ENCODE measurements around the gene LSR.

LSR gene

DNA sequence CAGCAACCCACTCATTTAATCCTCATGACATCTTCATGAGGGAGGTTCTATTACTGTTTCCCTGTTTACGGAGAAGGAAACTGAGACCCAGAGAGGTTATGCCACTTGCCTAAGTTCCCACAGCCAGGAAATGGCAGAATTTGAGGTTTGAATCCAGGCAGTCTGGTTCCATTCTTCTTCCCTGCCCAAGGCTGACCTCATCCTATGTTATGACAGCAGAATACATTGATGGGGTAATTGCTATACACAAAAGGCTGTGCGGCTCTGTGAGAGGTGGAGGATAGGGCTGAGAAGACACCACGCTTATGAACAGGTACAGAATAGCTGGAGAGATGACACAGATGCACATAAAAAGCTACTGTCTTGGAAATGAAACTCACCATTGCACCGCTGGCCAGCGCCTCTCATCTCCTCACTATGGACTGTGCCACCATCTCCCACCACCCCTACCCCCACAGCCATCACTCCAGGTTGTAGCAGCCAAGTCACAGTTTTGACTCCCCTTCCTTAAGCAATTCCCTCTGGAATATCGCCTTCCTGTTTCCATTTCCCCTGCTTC is 54.6 kb downstream of the LSR start:
- DNase-seq, result no peak

DNA sequence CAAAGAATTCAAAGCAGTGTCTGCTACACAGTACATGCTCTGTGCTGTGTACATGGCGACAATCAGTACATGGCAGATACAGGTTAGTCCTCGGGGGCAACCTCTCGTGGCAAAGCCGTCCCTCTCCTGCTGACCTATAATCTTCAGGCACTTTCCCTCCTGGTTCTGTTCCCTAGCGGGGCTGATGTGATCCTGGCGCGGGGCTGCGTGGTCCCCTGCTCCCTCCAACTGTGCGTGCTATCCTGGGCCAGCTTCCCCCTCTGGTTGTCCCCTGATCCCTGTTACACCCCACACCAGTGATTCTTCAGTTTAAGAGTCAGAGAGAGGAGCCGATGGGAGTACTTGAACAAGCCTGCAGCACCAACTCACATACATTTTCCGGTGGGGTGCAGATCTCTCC is 55.2 kb downstream of the LSR start:
- DNase-seq, result no peak

DNA sequence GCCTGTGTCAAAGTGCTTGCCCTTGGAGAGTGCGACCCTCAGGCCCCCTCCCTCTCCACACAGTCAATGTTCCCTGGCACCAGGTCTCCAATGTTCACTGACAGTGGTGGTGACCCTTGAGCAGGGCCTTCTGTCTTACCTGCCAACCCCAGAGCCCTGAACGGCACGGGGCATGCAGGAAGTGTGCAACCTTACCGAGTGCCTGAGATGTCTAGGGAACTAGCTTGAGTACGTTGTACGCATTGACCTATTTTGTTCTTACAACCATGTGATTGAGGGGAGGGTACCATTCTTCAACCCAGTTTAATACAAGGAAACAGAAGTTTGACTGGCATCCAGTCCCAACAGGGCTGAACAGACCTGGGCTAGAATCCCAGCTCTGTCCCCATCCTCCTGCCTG is 56.4 kb downstream of the LSR start:
- no peak for DNase-seq

DNA sequence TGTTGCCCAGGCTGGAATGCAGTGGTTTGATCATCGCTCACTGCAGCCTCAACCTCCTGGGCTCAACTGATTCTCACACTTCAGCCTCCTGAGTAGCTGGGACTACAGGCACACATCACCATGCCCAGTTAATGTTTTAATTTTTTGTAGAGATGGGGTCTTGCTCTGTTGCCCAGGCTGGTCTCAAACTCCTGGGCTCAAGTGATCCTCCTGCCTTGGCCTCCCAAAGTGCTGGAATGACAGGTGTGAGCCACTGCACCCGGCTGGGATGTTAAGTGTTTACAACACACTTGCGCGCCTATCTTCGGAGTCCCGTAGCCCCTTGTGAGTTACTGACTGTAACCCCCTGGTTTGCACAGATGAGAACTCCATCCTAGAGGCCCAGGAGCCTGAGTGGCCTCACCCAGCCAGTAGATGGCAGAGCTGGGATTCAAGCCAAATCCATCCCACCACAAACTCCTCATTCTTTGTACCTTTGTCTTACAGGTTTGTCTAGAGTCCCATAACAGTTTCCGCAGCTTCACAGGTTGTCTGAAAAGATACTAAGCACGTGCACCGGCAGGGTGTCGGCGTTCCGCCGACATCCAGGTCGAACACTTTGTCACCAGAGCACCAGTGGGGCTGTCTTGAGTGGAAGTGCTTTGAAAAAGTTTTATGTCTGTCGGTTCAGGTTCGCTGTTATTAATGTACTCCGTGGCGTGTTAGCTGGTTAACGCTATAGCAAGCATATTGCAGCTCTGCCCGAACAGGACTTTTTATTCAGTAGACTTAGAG is 57.9 kb downstream of the LSR start:
- no peak for DNase-seq

DNA sequence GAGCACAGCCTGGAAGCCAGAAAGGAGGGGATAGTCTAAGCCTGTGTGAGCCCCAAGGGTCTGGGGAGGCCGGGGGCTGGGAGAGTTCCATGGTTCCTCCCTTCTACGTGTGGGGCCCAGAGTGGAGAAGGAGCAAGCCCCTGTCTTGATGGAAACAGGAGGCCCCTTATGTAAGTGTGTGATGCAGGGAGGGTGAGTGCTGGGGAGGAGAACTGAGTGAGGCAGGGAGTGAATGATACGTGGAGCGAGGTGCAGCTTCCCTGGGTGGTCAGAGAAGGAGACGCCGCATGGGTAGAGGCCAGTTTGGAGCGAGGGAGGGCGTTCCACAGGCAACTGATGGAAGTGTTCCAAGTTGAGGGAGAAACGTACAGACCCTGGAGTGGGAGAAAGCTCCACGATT is 59.1 kb downstream of the LSR start:
- no peak for DNase-seq

DNA sequence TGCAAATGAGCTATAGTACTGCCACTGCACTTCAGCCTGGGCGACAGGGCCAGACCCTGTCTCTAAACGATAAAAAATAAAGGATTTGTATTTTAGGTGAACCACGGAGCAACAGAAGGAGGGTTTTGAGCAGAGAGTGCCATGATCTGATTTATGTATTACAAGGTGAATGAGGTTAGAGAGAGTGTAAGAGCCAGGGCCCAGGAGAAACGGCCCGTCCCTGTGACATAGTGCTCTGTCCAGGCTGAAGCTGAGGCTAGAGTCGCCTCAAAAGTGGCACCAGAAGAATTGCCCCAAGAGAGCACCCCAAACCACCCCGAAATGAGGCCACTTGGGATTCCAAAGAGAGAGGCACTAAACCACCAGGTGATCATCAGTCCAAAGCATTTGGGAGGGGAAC is 60.1 kb downstream of the LSR start:
- DNase-seq, result no peak

DNA sequence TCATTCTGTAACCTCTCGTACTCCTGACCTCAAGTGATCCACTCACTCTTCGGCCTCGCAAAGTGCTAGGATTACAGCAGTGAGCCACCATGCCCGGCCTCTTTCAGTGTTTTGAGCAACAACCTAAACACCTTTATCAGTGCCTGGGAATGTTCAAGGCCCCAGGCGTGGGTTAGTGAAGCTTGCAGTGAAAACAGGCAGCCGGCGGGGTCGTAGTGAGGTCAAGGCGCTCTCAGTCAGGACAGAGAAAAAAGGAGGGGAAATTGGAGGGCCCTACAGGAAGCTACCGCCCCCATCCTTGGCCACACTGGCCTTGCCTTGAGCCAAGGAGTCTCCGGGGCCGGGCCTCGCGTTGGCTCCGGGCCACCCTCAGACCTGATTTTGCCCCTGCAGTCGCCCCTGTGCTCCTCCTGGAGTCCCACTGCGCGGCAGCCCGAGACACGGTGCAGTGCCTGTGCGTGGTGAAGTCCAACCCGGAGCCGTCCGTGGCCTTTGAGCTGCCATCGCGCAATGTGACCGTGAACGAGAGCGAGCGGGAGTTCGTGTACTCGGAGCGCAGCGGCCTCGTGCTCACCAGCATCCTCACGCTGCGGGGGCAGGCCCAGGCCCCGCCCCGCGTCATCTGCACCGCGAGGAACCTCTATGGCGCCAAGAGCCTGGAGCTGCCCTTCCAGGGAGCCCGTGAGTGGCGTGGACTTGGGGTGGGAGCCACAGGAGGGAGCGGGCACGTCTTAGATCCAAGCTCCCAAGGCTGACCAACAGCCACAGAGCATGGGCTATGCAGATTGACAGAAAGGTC is 60.9 kb downstream of the LSR start:
- no peak for DNase-seq

DNA sequence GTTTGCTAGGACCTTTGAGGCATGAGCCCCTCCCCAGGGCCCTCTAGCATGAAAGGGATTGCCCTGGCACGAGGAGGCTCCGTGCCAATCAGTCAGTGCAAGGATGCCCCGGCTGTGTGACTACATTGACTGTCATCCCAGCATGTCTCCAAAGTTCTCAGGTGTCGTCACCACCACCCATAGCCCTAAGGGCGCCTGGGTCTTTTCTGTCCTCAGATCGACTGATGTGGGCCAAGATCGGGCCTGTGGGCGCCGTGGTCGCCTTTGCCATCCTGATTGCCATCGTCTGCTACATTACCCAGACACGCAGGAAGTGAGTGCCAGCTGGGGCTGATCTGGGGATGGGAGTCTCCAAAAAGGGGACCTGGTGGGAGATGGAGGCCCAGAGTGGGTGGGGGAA is 61.5 kb downstream of the LSR start:
- DNase-seq, result no peak

DNA sequence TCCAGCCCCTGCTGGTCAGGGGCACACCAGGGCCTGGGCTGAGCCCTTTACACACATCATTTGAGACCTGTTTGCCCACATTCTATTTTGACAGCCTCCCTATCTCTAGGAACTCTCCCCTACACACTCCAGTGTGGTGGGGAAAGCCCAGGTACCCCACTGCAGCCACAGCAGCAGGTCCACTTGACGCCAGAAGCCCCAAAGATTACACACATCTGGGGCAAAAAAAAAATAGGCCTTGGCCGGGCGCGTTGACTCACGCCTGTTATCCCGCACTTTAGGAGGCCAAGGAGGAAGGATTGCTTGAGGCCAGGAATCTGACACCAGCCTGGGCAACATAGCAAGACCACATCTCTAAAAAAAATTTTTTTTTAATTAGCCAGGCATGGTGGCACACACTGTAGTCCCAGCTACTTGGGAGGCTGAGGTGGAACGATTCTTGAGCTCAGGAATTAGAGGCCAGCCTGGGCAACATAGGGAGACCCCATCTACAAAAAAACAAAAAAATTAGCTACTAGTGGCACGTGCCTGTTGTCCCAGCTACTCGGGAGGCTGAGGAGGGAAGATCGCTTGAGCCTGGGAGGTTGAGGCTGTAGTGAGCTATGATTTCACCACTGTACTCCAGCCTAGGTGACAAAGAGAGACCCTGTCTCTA is 62.1 kb downstream of the LSR start:
- DNase-seq, result no peak

DNA sequence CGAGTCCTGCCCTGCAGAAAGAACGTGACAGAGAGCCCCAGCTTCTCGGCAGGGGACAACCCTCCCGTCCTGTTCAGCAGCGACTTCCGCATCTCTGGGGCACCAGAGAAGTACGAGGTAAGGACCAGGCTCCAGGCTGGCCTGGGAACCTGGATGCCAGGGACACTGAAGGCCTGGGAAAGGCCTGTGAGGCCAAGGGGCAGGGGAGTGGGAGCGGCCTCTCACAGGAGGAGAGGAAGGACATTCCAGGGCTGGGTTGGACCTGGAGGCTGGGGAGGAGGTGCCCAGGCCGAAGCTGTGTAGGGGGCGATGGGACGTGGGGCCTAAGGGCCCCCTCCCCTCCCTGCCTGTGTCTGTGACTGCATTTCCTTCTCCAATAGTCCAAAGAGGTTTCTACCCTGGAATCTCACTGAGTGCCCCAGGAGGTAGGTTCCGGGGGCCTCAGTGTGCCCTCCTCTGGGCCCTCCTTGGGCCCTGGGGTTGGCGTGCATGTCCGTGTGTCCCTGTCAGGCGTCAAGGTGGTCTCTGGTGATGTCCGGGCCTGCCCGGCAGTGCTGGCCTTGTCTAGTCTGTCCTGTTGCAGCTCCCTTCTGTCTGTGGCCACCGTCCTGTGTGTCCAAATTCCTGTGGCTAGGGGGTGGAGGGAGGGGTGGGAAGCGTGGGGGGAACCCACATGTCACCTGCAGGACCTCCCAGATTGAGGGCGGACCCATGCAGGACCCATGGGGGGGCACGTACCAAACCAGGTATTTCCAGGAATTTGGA is 63.3 kb downstream of the LSR start:
- no peak for DNase-seq

DNA sequence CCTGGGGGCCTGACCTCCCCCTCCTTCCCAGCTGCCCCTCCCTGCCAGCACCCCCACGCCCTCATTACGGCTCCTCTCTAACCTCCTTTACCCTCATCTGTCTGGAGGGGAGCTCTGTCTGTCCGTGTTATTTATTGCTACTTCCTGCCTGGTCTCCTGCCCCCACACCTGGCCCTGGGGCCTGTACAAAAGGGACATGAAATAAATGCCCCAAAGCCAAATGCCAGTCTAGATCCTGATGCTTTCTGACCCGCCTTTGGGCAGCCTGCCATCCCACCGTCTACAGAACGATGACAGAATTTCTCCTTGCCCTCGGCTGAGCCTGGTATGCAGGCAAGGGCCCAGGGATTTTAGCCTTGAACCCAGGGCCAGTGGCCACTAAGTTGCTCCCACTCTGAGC is 64.8 kb downstream of the LSR start:
- no peak for DNase-seq

DNA sequence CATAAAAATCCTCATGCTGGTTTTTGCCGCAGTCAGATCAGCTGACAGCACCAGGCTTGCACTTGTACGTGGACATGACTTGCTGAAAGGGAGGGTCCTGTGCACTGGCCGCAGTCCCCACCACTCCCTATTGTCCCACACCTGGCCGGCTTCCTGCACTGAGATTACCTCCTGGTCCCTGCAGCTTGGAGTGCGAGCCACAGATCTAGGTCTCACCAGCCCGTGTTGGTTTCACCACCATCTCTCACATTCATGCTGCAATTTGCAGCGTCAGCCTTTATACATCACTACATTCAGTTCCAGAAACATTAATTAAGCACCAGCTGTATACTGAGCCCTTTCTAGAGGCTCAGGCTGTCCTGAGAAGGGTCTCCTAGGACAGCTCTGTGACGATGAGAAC is 65.2 kb downstream of the LSR start:
- DNase-seq, result no peak

DNA sequence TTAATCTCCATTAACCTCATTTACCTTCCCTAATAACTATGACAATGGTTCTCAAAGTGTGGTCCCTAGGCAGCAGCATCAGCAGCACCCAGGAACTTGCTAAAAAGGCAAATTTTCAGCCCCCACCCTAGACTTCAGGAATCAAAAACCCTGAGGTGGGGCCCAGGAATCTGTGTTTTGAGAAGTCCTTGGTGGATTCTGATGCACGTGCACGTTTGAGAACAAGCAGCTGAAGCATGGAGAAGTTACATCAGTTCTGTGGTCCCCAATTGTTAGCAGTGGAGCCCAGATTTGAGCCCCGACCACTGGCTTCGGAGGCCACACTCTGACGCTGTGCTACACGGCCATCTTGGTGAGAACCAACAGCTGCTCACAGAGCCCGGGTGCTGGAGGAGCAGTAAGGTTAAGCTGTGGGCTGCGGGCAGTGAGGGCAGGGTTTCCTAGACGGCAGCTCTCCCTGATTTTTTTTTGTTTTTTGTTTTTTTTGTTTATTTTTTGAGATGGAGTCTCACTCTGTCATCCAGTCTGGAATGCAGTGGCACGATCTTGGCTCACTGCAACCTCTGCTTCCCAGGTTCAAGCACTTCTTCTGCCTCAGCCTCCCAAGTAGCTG is 66.2 kb downstream of the LSR start:
- DNase-seq, result no peak

DNA sequence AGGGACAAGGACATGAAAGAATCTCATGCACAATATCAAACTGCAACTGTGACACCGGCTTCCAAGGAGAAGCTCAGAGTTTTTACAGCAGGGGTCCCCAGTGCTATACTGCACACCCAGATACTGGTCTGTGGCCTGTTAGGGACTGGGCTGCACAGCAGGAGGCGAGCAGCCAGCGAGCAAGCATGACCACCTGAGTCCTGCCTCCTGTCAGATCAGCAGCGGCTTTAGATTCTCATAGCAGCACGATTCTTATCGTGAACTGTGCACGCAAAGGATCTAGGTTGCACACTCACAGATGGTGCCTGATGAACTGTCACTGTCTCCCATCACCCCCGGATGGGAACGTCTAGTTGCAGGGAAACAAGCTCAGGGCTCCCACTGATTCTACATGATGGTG is 67.1 kb downstream of the LSR start:
- no peak for DNase-seq

DNA sequence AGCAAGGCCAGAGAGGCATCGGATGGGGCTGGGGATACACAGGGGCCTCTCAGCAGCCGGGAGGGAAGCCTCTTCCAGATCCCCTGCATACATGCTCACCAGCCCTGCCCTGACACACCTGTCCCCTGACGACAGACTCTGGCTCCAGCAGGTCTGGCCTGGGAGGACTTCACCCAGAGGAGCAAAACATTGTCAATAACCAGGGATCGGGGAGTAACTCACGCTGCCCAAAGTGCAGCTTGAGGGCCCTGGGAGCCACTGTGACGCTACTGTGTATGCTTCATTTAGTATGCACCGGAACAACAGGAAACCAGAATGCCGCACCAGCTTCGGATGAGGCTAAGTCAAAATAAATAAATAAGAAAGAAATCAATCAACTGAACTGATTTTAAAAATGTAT is 67.8 kb downstream of the LSR start:
- no peak for DNase-seq
